ENCODE data around the gene MT4.

MT4 gene

GRCh38 chr16:56610017-56610608 lies 45.2 kb downstream of the MT4 start (continued):
- TF ChIP-seq CTCF (tag by site-specific recombination; IDR thresholded peaks at IDR 0.05) (peak; percentile 59), ZBTB20 (tag by site-specific recombination; IDR thresholded peaks at IDR 0.05) (peak; percentile 85), ZNF623 (tag by site-specific recombination; IDR thresholded peaks at IDR 0.05) (no peak), ZNF10 (tag by site-specific recombination; IDR thresholded peaks at IDR 0.05) (no peak), ZNF629 (tag by site-specific recombination; IDR thresholded peaks at IDR 0.05) (peak; percentile 50; the same call in 1 of the 2 replicates), ZNF114 (tag by site-specific recombination; IDR thresholded peaks at IDR 0.05) (no peak), FEZF1 (tag by site-specific recombination; IDR thresholded peaks at IDR 0.05) (peak; percentile 72), ZNF600 (tag by site-specific recombination; IDR thresholded peaks at IDR 0.05) (peak; percentile 66), ZNF664 (tag by site-specific recombination; IDR thresholded peaks at IDR 0.05) (no peak), GLI2 (tag by site-specific recombination; IDR thresholded peaks at IDR 0.05; ENCODE audit: borderline replicate concordance, low read depth) (no peak), ZSCAN18 (tag by site-specific recombination; IDR thresholded peaks at IDR 0.05) (no peak), ZFHX2 (tag by site-specific recombination; conservative IDR thresholded peaks at IDR 0.05) (peak; percentile 81), EGR2 (tag by site-specific recombination; IDR thresholded peaks at IDR 0.05; ENCODE audit: low read depth) (peak; percentile 54; the same call in 1 of the 2 replicates), MEIS1 (CRISPR knock-in tag; IDR thresholded peaks at IDR 0.05; ENCODE audit: borderline replicate concordance) (no peak), ZNF24 (tag by site-specific recombination; IDR thresholded peaks at IDR 0.05) (no peak), ZNF610 (tag by site-specific recombination; IDR thresholded peaks at IDR 0.05; ENCODE audit: borderline replicate concordance) (no peak), YY2 (tag by site-specific recombination; IDR thresholded peaks at IDR 0.05) (no peak), REST (tag by site-specific recombination; IDR thresholded peaks at IDR 0.05) (no peak), ZNF707 (tag by site-specific recombination; IDR thresholded peaks at IDR 0.05) (no peak), ZBTB1 (tag by site-specific recombination; IDR thresholded peaks at IDR 0.05) (no peak), ZIC2 (tag by site-specific recombination; IDR thresholded peaks at IDR 0.05) (no peak), YY1 (tag by site-specific recombination; IDR thresholded peaks at IDR 0.05) (no peak), ZSCAN5A (tag by site-specific recombination; IDR thresholded peaks at IDR 0.05) (no peak), ZFP69B (tag by site-specific recombination; IDR thresholded peaks at IDR 0.05) (no peak), ZBTB48 (tag by site-specific recombination; IDR thresholded peaks at IDR 0.05) (no peak)
- TF ChIP-seq, protein P1, sequence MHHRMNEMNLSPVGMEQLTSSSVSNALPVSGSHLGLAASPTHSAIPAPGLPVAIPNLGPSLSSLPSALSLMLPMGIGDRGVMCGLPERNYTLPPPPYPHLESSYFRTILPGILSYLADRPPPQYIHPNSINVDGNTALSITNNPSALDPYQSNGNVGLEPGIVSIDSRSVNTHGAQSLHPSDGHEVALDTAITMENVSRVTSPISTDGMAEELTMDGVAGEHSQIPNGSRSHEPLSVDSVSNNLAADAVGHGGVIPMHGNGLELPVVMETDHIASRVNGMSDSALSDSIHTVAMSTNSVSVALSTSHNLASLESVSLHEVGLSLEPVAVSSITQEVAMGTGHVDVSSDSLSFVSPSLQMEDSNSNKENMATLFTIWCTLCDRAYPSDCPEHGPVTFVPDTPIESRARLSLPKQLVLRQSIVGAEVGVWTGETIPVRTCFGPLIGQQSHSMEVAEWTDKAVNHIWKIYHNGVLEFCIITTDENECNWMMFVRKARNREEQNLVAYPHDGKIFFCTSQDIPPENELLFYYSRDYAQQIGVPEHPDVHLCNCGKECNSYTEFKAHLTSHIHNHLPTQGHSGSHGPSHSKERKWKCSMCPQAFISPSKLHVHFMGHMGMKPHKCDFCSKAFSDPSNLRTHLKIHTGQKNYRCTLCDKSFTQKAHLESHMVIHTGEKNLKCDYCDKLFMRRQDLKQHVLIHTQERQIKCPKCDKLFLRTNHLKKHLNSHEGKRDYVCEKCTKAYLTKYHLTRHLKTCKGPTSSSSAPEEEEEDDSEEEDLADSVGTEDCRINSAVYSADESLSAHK (tag by site-specific recombination; IDR thresholded peaks at IDR 0.05), result no peak
- TF ChIP-seq, protein P2, sequence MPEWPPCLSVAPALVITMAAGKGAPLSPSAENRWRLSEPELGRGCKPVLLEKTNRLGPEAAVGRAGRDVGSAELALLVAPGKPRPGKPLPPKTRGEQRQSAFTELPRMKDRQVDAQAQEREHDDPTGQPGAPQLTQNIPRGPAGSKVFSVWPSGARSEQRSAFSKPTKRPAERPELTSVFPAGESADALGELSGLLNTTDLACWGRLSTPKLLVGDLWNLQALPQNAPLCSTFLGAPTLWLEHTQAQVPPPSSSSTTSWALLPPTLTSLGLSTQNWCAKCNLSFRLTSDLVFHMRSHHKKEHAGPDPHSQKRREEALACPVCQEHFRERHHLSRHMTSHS (tag by site-specific recombination; IDR thresholded peaks at IDR 0.05), result no peak
